ENCODE data around the gene COX17. TPM values are rescaled to one million over a fixed set of nuclear protein-coding genes. Genes with fewer than 3 reads are reported as not detected.

Gene COX17
- total and polyA plus RNA-seq, 2 donors (not counting 3 experiments of a cell fraction or from before 2014, with no cell fraction given), result 19.8 to 37.6 TPM

GRCh38 chr3:119726909-119727308 lies 49.7 kb upstream of the COX17 start:
- Histone ChIP-seq H3K4me3 (replicated peaks in 1 of 3; ENCODE audit: insufficient read depth in 1 of 3, low read depth in 1 of 3, low read length in 3 of 3) (no peak overlapping the region), H3K36me3 (ENCODE audit: control insufficient read depth in 2 of 2, extremely low read depth in 1 of 2, insufficient read depth in 2 of 2, low read length in 2 of 2) (no peaks in the 10 kb centered on the region), H3K27me3 (ENCODE audit: control insufficient read depth in 2 of 2, insufficient read depth in 2 of 2, low read length in 2 of 2) (no peaks in the 10 kb centered on the region), H3K4me1 (ENCODE audit: control insufficient read depth, extremely low read depth, insufficient read depth, low read length) (peaks cover 6% of the 10 kb centered on the region), H2AFZ (ENCODE audit: low read depth, low read length) (no peak overlapping the region), H4K20me1 (replicated peaks; ENCODE audit: control insufficient read depth, extremely low read depth, insufficient read depth, low read length) (no peaks in the 10 kb centered on the region), H3K4me2 (ENCODE audit: insufficient read depth, low read length) (no peak overlapping the region), H3K9me3 (replicated peaks; ENCODE audit: control insufficient read depth, insufficient read depth, low read length) (no peaks in the 10 kb centered on the region), H3K27ac (ENCODE audit: insufficient read depth, low read depth, low read length) (no peak overlapping the region), H3K9ac (replicated peaks; ENCODE audit: extremely low read depth, insufficient read depth, low read length) (no peak overlapping the region), H3K9me1 (replicated peaks; ENCODE audit: control insufficient read depth, extremely low read depth, insufficient read depth, low read length) (no peaks in the 10 kb centered on the region), H3K79me2 (ENCODE audit: control insufficient read depth, insufficient read depth, low read length) (no peaks in the 10 kb centered on the region)
- dilution Hi-C loops (cut with MboI; ENCODE audit: extremely low pct_ligation_motif_present, low sequenced_read_pairs) (no loop called here), intact Hi-C loops (cut with micrococcal nuclease) (no loop called here)
- no peak for FAIRE-seq
- no TSS peak for BruUV-seq (replicated peaks)
- ChIA-PET POLR2A (no interaction called here), CTCF (interaction anchor here (0.9 to 1.4 kb wide), 4 partner anchors 11 to 37 kb away, joined by 3 read pairs; no protein-coding TSS in a partner anchor)
- DNase-seq (ENCODE audit: low read depth, low spot score), result no peak
- TF ChIP-seq EZH2 (IDR thresholded peaks at IDR 0.05; ENCODE audit: borderline replicate concordance, low read depth, low read length, severe bottlenecking), result no peak
- TF ChIP-seq CTCF (IDR thresholded peaks at IDR 0.05; ENCODE audit: extremely low read depth in 1 of 2, insufficient read depth in 1 of 2, low read depth in 1 of 2, low read length in 2 of 2), result no peak
- TF ChIP-seq GATA2 (IDR thresholded peaks at IDR 0.05; ENCODE audit: insufficient read depth, insufficient read length, low read depth, low read length), result no peak
- TF ChIP-seq MAX (IDR thresholded peaks at IDR 0.05; ENCODE audit: insufficient read depth, insufficient read length), result no peak
- TF ChIP-seq POLR2A (IDR thresholded peaks at IDR 0.05; ENCODE audit: low read depth, low read length), result no peak
- TF ChIP-seq FOS (IDR thresholded peaks at IDR 0.05; ENCODE audit: borderline replicate concordance, insufficient read depth, low read length), result no peak
- no peak for TF ChIP-seq POLR2AphosphoS5 (IDR thresholded peaks at IDR 0.05; ENCODE audit: insufficient read depth, low read depth, low read length)
- no peak for TF ChIP-seq JUN (IDR thresholded peaks at IDR 0.05; ENCODE audit: borderline replicate concordance, insufficient read depth, insufficient read length, low read depth)
- TF ChIP-seq MYC (IDR thresholded peaks at IDR 0.05; ENCODE audit: low read depth, low read length), result no peak
